ENCODE results near the gene HOXA13. TPM values are rescaled to one million over a fixed set of nuclear protein-coding genes. Genes with fewer than 3 reads are reported as not detected.
A peak's percentile ranks its signal among the peaks of the same experiment; 100 is the strongest.

Gene HOXA13
- total RNA-seq, 1 experiment from 2014 or later = 2.0 TPM

DNA sequence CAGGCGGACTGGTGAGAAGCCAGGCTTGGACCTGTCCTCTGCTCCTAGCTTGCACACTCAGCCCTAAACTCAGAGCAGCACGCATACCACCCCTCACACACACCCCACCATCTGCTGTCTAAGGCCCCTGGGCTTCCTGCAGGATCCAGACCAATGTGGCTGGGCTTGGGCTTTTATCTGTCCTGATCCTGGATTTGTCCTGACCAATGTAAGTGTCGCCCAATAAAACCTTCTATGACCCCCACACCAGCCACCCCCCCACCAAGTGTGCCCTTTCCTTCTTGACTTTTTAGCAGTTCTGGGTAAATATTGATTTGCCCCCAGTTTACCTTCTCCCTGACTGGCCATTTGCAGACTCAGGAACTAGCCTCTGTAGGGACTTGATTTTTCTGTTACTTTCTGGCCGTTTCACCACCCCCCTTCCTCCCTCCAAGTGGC lies 1.7 kb upstream of the HOXA13 start:
- DNase-seq (ENCODE audit: low read depth, low spot score) = no peak
- in situ Hi-C loops (cut with HindIII; ENCODE audit: low pct_unique_long_range_greater_than_20kb, low sequenced_read_pairs) = loop anchor here (25.0 kb wide), 1 partner anchor 386 kb away; no protein-coding TSS in a partner anchor

DNA sequence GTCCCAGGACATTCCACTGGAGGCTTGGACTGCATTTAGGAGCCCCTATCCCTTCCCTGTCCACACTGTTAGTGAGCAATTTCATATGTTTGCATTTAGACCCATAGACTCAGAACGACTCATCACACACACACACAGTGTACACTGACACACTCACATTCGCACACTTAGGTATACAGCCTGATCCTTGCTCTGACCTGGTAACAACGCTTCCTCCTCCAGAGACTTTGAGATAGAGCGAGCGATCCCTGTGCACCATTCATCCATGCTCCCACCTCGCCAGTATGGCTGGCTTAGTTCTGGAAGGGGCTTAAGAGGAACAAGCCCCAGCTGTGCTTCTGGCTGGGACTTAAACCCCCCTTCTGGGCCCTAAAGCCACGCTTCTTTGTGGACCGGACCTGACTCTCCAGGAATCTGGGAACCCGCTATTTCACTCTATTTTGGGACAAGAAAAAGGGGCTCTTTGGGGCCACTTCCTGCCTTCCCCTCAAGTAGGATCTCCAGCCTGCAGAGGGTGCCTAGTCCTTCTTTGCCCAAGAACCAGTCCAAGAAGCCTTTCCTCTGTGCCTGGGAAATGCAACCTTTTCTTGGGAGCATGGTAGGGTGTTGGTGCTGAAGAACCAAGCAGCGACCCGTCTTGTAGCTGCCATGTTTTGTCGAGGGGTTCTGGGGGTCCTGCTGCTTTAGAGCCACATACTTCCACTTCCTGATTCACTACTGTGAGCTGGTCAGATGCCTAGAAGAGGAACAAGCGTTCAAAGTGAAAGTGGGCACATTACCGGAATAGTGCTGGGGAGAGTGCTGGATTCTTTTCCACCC lies 1.1 kb upstream of the HOXA13 start:
- in situ Hi-C loops (cut with HindIII; ENCODE audit: low pct_unique_long_range_greater_than_20kb, low sequenced_read_pairs) = loop anchor here (25.0 kb wide), 1 partner anchor 386 kb away; no protein-coding TSS in a partner anchor
- no peak for DNase-seq (ENCODE audit: low read depth, low spot score)

GRCh38 chr7:27198871-27199801 lies 755 bp downstream of the HOXA13 start:
- in situ Hi-C loops (cut with HindIII; ENCODE audit: low pct_unique_long_range_greater_than_20kb, low sequenced_read_pairs) = no loop called here
- DNase-seq (ENCODE audit: low read depth, low spot score) = peak; percentile 24

GRCh38 chr7:27198138-27198841 lies 1.6 kb downstream of the HOXA13 start:
- no peak for DNase-seq (ENCODE audit: low read depth, low spot score)
- in situ Hi-C loops (cut with HindIII; ENCODE audit: low pct_unique_long_range_greater_than_20kb, low sequenced_read_pairs) = no loop called here

DNA sequence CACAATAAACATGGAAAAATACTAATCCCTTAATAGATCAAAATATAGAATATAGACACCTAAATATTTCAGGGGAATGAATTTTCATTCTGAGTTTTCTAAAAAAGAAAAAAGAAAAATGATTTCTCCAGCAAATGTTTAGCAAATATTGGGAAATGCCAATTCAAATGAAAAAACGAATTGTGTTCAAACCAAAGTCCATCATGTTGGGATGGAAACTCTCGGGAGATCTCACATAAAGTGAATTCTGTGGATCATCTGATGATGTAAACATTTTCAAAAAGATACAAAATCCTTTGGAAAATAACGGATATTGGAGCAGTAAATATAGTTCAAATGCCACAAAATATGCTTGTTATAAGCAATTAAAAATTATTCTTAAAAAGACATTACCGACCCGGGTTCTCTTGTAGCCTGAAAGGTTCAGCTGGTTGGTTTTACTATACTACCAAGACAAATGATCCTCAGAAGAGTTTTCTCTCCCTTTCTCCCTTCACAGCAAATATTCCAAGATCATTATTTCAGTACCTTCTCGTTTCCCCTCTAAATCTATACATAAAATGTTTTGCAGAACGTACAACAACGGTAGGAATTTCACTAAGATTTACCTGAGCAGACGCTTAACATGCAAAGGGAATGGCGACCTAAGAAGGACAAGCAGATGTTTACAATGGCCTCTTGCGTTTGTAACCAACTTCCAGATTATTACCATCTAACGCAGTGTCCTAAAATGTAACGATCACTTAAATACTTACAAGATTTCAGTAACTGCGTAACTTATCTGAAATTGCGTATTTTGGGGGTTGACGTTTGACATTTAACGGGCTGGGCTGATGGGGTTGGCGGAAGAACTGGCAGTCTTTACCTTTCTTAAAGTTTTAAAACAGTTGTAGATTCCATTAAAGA lies 2.5 kb downstream of the HOXA13 start:
- in situ Hi-C loops (cut with HindIII; ENCODE audit: low pct_unique_long_range_greater_than_20kb, low sequenced_read_pairs) = no loop called here
- no peak for DNase-seq (ENCODE audit: low read depth, low spot score)

DNA sequence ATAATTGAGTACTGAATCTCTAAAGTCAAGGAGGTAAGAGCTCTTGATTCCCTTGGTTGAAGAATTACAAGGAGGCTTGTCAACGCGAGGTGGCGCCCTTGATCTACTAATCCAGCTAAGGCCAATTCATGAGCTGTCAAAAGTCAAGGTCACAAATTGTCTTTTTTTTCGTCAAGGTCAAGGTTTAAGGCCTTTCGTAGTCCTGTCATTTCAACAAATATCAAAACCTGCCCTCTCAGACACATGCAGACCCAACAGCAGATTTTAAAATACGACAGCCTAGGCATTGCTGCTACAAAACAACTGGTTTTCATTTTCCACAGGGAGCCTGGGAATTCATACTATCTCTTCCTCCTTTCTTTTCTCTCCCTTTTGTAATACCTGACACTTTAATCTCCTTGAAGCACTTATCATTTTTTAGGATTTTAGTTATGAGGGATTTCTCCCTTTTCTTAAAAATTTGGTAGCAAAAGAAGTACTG lies 3.6 kb downstream of the HOXA13 start:
- in situ Hi-C loops (cut with HindIII; ENCODE audit: low pct_unique_long_range_greater_than_20kb, low sequenced_read_pairs) = no loop called here
- peak; percentile 89 for DNase-seq (ENCODE audit: low read depth, low spot score)

GRCh38 chr7:27194686-27195379 lies 5.1 kb downstream of the HOXA13 start:
- no peak for DNase-seq (ENCODE audit: low read depth, low spot score)
- in situ Hi-C loops (cut with HindIII; ENCODE audit: low pct_unique_long_range_greater_than_20kb, low sequenced_read_pairs) = no loop called here

DNA sequence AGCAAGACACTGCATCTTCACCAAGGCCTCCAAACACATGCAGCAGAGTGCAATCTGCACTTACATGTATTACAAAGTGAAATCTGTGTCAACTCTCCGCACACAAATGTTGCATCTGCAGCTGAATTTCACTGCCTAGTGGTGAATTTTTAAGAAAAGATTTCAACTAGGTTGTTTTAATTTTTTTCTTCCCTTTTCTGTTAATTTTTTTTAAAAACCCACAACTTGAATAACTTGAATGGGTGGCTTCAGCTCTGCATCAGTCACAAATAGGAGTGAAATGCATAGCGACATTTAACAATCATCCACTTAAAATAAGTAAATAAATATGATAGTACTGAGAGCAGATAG lies 5.9 kb downstream of the HOXA13 start:
- in situ Hi-C loops (cut with HindIII; ENCODE audit: low pct_unique_long_range_greater_than_20kb, low sequenced_read_pairs) = no loop called here
- no peak for DNase-seq (ENCODE audit: low read depth, low spot score)

DNA sequence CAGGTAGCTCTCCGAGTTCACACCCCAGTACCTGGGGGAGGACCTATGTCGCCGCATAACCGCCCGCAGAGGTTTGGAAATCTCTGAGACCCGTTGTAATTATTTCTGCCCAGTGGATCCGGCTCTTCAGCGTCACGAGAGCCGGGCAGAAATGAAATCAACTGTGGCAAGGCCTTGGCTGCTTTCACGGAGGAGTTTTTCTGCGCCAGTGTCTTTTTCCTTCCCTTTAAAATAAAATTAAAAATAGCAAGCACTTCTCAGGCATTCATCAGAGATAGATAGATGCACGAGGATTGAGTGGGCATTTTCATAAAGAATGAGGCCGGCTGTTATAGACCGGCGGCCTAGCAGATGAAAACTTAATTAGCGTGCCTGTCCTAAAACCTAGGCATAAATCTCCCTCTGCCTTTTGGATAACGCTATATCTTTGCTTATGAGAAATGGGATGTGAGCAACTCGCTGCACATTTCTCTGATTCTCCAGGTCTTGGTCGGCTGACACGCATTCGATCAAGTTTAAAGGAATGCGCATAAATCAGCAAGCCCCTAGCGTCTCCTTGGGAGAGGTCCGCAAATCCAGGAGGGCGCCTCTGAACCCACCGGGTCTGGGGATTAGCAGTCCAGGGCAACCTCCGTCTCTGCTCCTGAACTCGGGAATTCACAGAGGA lies 6.4 kb downstream of the HOXA13 start:
- no peak for DNase-seq (ENCODE audit: low read depth, low spot score)
- in situ Hi-C loops (cut with HindIII; ENCODE audit: low pct_unique_long_range_greater_than_20kb, low sequenced_read_pairs) = no loop called here

- in situ Hi-C loops (cut with HindIII; ENCODE audit: low pct_unique_long_range_greater_than_20kb, low sequenced_read_pairs) = no loop called here
These were observed 7.2 kb downstream of the HOXA13 start for GRCh38 chr7:27192546-27193334.

GRCh38 chr7:27191833-27192545 lies 7.9 kb downstream of the HOXA13 start:
- DNase-seq (ENCODE audit: low read depth, low spot score) = no peak
- in situ Hi-C loops (cut with HindIII; ENCODE audit: low pct_unique_long_range_greater_than_20kb, low sequenced_read_pairs) = no loop called here

More at GRCh38 chr7:27192546-27193334, 7.2 kb downstream of the HOXA13 start:
- no peak for DNase-seq (ENCODE audit: low read depth, low spot score)

DNA sequence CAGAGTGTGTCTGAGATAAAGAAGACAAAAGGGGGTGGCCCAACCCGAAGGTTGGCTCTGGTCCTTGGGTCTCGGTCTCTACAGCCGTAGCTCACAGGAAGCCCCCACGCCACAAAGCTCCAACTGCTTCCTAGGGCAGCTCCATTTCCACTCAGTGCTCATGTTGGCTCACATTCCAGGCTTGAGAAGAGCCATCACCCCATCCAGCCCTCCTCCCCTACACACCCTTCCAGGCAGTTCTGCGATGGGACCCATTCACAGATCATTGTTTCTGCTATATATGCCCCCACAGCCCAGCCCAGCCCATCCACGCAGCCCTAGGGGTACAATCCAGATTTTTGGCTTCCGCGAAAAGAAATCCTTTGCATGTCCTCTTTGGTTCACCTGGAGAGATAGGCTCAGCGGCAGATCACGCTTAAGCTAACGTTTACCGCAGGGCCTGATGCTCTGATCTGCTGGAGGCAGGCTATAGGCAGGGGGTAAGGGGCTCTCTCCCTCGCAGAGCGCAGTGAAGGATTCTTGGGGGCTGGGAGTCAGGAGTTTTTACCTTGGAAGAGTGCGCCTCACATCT lies 8.6 kb downstream of the HOXA13 start:
- in situ Hi-C loops (cut with HindIII; ENCODE audit: low pct_unique_long_range_greater_than_20kb, low sequenced_read_pairs) = no loop called here
- no peak for DNase-seq (ENCODE audit: low read depth, low spot score)

- in situ Hi-C loops (cut with HindIII; ENCODE audit: low pct_unique_long_range_greater_than_20kb, low sequenced_read_pairs) = no loop called here
- DNase-seq (ENCODE audit: low read depth, low spot score) = no peak
These were observed 9.7 kb downstream of the HOXA13 start for GRCh38 chr7:27189997-27190748.
